GM13977 (cell line): ENCODE measurements around the gene PLEKHG5.

Experiments
- DNase-seq: peaks from one replicate; pipeline ENCODE4 v3.0.0; 2012; ENCODE audit warnings: low spot score
- CTCF ChIP-seq: IDR thresholded peaks from 2 replicates; pipeline ENCODE4 v1.5.1; 2012; ENCODE audit warnings: mild to moderate bottlenecking, control low read depth; ENCODE audit not compliant: insufficient read depth; ENCODE audit errors: extremely low read depth, missing control alignments
- in situ Hi-C: fragments of 300-500 bp; cut with MboI; formaldehyde crosslinking; loops from one replicate; pipeline ENCODE4 v1.12.0; 2022; ENCODE audit warnings: low sequenced_read_pairs, low pct_unique_long_range_greater_than_20kb, mixed read lengths, inconsistent platforms; ENCODE audit not compliant: unreplicated experiment

PLEKHG5 gene

GRCh38 chr1:6464915-6465314, 26.6 kb downstream of the PLEKHG5 start:
- in situ Hi-C loops: no loop called here
- no peak for TF ChIP-seq CTCF
- no peak for DNase-seq

- no peak for TF ChIP-seq CTCF
- DNase-seq: no peak
- in situ Hi-C loops: no loop called here
Observed at GRCh38 chr1:6464514-6464836, 27.0 kb downstream of the PLEKHG5 start.

GRCh38 chr1:6463120-6463412, 28.4 kb downstream of the PLEKHG5 start:
- in situ Hi-C loops: no loop called here
- DNase-seq: no peak
- no peak for TF ChIP-seq CTCF

- no peak for DNase-seq
- no peak for TF ChIP-seq CTCF
- in situ Hi-C loops: no loop called here
Observed at GRCh38 chr1:6462412-6463119, 28.9 kb downstream of the PLEKHG5 start.

- in situ Hi-C loops: no loop called here
- no peak for DNase-seq
- TF ChIP-seq CTCF: no peak
Observed at GRCh38 chr1:6461538-6462411, 29.7 kb downstream of the PLEKHG5 start.

GRCh38 chr1:6461051-6461530, 30.4 kb downstream of the PLEKHG5 start:
- DNase-seq: no peak
- no peak for TF ChIP-seq CTCF
- in situ Hi-C loops: no loop called here
